ENCODE measurements around the gene TTR.

TTR gene

DNA sequence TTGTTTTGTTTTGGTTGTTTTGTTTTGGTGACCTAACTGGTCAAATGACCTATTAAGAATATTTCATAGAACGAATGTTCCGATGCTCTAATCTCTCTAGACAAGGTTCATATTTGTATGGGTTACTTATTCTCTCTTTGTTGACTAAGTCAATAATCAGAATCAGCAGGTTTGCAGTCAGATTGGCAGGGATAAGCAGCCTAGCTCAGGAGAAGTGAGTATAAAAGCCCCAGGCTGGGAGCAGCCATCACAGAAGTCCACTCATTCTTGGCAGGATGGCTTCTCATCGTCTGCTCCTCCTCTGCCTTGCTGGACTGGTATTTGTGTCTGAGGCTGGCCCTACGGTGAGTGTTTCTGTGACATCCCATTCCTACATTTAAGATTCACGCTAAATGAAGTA is at the start of gene TTR:
Gene TTR (plus strand): TSS at position 250 of the 400 bp plus-strand sequence. CDS start 26 bp downstream, at position 276.
- DNase-seq: no peak

DNA sequence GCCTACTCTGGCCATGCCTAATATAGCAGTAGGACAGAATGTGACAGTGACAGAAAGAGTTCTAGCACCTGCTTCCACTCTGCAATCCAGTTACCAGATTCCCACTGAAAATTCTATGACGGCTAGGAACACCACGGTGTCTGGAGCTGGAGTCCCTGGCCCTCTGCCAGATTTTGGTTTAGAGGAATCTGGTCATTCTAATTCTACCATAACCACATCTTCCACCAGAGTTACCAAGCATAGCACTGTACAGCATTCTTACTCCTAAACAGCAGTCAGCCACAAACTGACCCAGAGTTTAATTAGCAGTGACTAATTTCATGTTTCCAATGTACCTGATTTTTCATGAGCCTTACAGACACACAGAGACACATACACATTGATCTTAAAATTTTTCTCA is 45.2 kb upstream of the TTR start:
- DNase-seq: no peak

DNA sequence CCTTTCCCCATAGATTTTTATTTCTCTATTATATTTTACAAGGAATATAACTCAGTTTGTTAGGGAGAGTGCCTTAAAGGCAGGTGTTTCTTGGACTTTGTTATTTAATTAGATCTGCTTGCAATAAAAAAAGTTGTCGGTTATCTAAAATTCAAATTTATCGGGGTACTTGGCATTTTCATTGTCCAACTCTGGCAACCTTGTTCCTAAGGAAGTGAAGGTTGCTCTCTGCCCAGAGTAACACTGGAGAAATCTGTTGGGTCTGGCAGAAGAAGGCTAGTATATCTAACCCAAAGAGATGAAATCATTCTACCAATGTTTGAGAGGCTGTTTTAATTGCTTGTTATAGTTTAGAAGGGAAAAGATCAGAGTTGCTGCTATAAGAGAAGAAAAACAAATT is 42.8 kb upstream of the TTR start:
- DNase-seq: no peak

DNA sequence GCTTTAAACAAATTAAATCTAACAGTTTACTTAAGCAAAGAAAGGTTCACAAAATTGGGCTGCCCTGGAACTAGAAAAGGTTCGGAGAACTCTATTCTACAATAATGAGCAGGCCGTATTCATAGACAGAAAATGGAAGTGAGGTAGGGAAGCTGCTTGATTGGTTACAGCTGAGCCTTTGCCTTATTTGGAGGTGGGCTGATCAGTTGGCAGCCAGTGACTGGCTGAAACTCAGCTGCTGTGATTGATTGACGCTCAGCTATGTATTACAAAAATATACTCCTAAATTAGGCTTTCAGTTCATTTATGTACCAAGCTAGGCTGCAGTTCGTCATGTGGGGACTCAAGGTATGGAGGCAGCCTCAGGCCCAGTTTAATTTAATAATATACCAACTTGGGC is 42.3 kb upstream of the TTR start:
- DNase-seq: no peak

DNA sequence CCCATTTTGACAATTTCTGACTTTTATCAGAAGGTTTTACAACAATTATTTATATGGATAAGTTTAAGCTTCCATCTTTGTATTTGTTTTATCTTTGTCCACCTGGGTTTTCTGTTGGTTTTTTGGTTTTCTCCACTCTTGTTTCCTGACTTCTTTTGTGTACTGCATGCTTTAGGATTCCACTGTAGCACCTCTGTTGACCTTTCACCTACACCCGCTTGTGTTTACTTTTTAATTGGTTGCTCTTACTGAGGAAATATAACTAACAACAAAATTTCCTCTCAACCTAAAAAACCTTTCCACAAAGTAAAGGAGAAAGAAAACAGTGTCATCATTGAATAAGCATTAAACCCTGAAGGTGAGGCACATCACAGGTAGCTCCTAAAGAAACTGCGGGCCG is 39.8 kb upstream of the TTR start:
- DNase-seq: no peak

DNA sequence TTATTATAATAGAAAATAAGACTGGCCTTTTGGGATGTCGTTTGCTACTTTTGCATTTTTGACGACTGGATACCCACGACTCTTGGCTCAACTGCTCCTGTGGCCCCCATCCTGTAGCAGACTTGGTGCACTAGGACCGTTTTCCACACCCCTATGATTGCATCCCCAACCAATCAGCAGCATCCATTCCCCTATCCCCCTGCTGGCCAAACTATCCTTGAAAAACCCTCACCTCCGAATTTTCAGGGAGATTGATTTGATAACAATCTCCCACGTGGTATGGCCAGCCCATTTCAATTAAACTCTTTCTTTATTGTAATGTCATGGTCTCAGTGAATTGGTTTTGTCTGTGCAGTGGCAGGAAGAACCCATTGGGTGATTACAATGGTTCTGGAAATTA is 37.9 kb upstream of the TTR start:
- no peak for DNase-seq

DNA sequence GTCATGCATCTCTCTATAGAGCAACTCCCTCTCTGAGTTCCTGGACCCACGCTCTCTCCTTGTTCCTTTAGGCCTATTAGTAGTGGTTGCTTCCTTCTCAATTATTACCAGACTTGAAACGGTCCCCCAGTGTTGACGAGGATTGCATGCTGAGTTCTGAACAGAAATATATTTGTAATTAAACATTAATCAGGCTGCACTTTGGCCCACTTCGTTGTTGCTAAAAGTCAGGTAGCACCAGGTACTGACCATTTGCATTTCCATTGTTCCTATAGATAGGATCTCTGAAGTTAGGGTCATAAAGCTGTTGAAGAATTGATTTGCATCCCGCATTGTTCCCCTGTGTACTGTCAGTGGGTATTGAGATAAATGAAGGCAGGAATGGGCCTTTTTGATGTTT is 36.9 kb upstream of the TTR start:
- no peak for DNase-seq

DNA sequence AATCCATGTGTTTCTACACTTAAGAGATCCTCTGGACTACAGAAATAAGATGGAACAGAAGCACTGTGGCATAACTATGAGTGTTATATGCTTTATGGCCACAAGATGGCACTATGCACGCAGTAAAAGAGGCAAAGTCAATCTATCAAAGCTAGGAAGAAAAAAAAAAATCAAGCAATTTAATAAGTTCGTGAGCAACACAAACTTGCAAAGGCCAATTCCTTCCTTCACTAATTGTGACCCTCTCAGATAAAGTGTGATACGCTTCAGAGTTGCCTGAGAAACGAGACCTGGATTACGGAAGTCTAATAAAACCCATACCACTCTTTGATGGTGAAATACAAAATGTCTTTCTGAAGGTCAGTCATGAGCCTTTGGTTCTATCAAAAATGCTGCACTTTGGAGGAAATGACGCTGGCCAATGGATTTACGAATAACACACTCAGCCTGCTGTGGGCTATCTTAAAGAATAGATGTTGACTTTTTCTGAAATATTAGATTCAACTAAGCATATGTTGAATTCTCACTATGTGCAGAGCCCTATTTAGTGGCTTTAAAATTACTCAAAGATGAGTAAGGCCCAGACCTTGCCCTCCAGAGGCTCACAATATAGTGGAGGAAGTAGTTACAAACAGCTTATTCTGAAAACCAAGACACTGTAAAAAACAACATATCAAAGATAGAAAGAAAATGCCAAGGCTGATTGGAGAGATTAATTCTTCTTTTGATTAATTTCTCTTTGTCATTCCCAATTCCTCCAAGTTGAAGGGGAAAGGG is 35.5 kb upstream of the TTR start:
- peak in 1 of 2 experiments; percentile 15 for DNase-seq

DNA sequence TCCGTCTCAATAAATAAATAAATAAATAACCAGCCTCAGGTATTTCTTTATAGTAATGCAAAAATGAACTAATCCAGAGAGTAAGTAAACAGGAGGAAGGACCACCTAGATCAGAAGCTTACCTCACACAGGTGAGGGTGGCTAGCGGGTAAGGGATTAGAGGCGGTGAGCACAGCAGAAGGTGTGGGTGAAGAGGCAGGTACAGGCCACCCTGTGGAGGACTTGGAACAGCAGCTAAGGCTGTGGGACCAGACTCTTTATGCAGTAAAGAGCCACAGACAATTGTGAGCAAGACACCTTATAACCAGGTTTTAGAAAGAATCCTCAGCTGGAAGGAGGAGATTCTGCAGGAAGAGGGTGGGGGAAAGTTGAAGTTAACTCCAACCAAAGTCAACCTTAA is 34.2 kb upstream of the TTR start:
- no peak for DNase-seq

DNA sequence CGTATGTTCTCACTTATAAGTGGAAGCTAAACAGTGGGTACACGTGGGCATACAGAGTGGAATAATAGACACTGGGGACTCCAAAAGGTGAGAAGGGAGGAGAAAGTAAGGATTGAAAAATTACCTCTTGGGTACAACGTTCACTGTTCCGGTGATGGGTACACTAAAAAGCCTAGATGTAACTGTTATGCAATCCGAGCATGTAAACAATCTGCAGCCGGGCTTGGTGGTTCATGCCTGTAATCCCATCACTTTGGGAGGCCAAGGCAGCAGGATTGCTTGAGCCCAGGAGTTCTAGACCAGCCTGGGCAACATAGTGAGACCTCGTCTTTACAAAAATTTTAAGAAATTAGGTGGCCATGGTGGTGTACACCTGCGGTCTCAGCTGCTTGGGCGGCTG is 33.1 kb upstream of the TTR start:
- DNase-seq: no peak

DNA sequence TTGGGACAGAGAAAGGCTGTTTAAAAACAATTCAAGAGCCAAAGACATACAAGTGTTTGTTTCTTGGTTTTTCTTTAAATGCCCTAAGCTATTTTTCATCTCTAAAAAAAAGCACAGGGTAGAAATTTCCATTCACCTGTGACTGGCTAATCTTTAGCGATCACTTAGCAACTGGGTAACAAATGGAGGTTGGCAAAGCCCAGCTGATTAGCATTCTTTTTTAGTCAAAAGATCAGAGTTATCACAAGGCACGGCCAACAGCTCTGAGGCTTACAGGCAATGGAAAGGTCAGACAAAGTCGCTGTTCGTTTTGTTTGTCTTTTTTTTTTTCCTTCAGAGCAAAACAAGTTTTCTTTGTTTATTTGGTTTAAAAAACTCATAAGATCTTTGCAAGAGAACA is 29.0 kb upstream of the TTR start:
- no peak for DNase-seq

DNA sequence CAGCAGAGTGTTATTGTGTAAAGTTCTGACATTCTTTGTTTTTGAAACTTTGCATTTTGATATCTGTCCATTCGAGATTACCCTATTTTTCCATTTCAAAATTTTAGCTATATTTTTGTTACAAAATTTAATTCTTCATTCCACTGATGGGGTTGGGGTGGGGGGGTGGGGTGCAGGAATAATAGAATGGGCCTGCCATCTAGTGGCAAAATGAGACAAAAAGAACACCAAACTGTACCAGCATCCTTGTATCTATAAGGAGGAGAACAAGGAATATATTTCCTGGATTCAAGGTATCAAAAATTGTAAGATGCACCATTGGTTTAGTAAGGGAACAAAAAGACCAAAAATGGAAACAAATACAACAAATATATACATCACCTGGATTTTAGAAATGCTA is 27.9 kb upstream of the TTR start:
- DNase-seq: no peak

DNA sequence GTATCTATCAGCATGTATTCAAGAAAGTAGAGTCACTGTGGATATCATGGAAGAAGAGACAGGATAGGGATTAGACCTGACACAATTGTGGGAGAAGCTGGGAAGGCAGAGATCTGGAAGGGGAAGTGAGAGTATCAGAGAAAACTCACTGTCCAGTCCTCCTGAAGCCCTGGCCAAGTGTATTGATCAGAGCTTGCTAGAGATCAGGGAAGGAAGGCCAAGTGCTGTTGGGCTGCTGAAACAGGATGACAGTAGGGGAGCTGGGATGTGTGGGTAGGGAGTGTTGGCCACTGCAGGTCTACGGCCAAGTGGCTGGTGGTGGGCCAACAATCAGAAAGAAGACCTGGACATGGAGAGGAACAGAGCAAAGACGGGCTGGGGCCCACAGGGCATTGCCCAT is 26.3 kb upstream of the TTR start:
- DNase-seq: no peak

DNA sequence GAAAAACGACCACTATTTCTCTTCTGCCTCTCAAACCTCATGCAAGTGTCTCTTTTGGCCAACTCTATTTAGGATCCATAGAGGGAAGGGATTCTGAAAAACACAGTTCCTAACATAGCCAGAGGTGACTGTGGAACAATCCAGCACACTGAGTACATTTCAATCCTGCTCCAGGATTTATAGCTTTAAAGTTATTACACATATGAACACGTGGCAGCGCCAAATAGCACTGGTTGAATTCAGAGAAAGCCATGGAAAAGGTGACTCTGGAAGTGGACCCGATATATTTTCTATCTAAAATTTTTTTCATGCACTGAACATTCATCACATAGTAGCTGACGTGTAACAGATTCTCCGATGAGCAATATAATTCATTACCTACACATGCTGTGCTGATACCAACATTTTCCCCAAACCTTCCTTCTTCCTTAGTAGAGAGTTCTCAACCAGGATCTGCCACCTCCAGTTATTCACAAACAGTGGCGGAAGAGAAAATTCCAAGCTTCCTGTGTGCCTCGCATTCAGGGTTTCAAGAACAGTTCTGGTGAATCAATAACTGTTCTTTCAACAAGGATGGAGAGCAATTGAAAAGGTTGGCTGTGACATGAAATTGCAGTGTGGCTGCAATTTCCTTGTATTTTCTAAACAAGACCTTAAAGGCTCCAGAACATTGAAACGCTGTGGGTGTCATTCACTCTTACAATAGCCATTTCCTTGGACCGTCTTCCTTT is 25.7 kb upstream of the TTR start:
- DNase-seq: no peak

DNA sequence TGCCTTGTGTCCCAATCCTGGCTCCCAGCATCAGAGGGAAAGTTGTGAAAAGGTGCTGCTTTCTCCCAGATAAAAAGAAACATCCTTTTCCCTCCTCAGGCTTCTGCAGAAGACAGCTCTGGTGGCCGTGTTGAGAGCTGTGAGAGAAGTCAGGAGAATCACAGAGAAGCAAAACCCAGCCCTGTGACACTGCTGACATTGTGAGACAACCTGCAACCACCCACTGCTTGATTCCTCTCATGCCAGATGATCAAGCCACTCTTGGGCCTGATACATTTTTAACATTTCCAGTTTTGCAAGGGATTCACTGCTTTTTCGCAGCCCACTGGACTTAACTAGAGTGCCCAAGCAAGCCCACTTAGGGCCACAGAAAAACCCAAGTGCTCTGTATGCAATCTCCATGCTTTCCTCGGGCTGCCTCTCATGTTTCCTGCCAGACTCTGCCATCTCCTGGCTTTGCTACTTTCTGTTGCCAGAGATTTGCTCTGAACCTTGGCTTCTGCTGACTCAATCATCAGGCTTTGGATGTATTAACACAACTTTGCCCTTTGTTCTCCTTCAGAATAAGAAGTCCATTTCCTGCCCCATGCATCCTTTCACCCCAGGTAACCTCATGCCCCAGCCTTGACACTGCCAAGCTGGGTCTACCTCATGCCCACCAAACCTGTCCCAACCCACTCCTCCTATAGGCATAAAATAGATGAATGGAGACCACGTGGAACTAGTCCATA is 24.9 kb upstream of the TTR start:
- DNase-seq: no peak

DNA sequence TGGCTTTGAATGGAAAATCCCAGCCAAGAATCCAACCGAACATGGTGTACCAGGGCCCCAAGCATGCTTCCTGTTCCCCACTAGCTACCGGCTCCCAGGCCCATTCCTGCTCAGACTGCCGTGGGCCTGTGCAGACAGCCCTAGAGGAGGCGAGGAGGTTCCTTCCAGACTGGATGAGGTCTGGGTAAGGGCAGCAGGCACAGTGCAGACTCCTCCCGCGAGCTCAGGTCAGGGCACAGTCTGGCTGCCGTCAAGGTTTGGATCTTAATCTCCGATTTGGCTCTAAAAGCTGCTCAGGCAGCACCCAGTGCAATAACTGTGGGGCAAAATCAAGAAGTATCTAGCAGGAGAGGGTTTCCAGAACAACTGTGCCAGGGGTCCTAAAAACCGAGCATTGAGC is 19.3 kb upstream of the TTR start:
- DNase-seq: no peak

DNA sequence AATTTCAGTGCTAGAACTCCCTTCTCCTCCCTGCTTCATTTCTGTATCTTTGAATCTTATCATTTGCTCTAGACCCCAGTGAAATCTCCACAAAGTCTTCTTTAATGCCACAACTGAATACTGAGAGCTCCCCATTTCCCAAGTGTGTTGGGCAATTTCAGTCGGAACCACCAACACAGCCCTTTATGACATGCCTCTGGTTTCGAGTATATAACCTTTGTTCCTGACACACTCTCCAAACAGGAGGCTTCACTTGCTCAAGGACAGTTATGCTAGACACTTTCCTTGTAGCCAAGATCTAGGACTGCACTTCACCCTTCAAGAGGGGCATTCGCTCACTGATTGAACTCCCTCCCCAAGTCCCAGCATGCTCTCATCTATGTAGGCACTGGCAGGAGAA is 18.6 kb upstream of the TTR start:
- DNase-seq: no peak

DNA sequence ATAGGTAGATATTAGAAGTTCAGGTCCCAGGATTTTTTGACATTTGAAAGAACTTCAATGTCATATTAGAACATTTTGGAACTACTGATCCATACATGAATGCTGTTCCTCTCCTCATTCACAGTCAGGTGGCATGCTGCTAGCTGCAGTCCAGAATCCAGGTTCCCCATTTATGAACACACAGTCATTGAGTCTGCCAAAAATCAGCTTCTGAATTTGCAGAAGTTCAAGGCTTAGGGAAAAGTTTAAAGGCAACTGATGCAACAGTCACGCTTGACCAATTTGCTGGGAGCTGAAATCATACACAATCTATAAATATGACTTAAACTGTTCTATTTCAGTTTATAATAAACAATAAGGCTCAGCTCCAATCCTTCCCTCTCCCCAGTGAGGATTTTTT is 17.3 kb upstream of the TTR start:
- DNase-seq: no peak

DNA sequence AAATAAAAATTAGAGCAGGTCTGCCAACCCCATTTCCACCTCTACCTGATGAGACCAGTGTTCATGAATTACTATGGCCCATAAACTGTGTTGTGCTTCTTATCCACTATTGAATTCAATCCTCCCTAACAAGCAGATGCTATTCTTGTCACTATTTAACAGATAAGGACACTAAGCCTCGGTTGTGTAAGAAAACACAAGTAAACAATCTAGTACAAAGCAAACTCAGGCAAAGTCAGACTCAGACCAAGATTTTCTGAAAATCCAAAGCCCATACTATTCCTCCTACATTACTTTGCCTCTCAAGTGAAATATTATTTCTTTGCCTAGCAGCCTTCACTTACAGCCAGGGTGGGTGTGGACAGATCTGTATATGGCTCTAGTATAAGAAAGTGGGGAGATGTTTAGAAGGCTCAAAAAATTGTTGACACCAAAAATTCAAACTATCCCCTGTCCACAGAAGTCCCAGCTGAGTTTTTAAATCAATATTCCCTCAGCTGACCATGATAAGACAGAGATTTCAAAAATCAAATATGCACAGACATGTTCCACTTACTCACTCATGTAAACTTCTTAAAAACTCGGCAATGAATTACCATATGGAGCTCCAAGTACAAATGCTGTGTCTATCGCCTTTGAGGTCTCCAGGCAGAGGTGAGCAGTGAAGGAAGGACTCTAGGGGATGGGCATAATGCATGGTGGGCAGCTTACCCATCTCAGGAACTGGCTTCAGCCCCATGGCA is 16.0 kb upstream of the TTR start:
- no peak for DNase-seq

DNA sequence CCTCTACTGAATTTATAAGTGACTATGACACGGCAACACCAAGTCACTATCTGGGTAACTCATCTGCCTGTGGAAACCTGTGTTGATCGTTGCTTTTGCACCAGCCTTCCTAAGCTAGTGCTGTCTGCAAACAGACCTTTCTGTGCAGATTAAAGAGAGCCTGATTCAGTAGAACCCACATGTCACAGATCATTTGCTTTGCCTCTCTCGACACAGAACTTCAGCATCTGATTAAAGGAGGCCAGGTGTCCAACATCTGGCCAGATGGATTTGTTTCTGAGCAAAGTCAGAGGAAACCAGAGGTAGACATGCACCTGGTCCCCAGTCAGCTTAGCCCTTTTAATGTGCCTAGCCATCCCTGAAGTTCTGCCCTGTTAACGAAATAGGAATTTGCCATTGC is 15.0 kb upstream of the TTR start:
- no peak for DNase-seq

DNA sequence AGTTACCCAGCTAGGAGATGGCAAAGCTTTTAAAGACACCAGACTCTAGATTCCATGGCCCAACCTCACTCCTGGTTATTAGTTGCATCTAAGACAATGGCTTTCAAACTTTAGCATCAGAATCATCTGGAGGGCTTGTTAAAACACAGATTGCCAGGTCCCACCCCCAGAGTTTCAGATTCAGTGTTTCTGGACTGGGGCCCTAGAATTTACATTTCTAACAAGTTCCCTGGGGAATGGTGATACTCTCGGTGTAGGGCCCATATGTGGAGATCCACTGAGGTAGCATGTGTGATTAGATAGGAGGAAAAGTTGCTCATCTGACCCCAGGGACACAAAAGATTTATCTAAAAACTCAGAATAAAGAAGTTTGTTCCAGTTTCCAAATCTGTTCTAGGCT is 14.5 kb upstream of the TTR start:
- DNase-seq: no peak

DNA sequence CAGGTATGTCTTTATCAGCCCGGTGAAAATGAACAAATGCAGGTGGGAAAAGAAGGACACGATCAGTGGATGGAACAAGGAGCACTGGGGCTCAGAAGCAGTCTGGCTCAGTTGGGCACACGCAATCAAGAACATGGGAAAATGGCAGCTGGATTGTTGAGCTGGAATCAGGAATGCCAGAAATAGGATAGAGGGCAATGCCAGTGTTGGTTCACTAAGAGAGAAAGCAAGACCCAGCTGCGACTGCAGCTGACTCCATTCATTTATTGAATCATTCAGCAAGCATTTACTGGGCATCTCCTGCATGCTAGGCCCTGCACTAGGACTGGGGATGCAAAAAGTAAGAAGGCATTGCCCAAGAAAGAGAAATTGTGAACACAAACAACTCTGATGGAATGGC is 13.6 kb upstream of the TTR start:
- DNase-seq: no peak

DNA sequence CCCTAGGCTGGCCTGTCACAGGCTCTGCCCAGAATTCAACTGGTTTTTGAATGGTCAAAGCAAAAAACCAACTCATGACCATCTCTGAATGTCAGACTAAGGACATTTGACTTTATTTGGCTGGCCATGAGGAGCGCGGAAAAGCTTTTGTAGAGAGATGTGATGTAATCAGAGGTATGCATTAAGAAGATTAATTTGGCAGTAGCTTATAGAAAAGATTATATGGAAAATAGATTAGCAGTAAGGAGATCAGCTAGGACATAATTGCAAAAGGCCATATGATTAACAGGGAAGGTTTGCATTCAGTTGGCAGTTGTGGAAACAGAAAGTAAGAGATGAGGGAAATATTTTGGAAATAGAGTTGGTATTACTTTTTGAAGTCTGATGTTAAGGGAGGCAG is 12.3 kb upstream of the TTR start:
- no peak for DNase-seq
